NCI-H774 (cell line): ENCODE results near the gene GOLGA6L26.
"Not testable (repeated sequence)": the region's sequence is repeated elsewhere in the genome, so short reads cannot be mapped to it uniquely, and the experiment has no call there.

Experiments used
- DNase-seq: peaks from one replicate; lab custom pipeline; 2025; lab: John Stamatoyannopoulos, UW

Gene GOLGA6L26

DNA sequence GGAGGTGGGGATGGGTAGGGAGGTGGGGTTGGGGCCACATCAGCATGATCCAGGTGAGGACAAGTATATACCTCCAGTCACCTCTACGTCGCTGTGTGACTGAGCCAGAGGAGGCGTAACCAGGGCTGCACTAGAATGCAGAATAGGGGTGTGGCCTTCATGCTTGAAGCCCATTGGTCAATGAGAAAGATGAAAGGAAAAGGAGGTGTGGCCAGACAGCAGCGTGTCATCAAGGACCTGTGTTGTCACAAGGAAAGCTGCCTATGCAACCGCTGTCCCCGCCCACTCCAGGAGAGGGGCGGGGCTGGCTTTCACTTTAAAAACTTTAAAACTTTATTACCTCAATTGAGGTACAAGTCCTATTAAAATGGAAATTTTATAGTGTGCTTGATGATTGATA, at the start of gene GOLGA6L26:
Gene GOLGA6L26 (minus strand): TSS at position 101 of the 400 bp plus-strand sequence. CDS start 61 bp downstream, at position 40.
- not testable (repeated sequence) for DNase-seq

DNA sequence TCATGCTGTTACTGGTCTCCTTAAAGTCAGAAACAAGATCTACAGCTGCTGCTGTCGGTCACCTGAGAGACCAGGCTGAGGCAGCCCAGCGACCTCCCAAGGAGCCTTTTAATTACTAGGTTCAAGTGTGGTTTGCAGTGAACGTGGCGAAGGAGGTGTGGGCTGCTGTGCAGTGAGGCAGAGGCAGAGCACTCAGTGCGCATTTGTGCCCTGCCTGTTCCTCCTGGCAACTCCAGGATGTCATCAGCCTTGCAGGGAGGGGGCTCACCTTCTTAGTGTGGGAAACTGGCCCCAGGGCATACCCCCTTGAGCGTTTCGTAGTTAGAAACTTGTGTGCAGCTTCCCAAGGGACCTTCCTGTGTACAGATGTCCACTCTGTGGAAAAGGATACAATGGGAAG, 47.2 kb upstream of the GOLGA6L26 start:
- DNase-seq = not testable (repeated sequence)

DNA sequence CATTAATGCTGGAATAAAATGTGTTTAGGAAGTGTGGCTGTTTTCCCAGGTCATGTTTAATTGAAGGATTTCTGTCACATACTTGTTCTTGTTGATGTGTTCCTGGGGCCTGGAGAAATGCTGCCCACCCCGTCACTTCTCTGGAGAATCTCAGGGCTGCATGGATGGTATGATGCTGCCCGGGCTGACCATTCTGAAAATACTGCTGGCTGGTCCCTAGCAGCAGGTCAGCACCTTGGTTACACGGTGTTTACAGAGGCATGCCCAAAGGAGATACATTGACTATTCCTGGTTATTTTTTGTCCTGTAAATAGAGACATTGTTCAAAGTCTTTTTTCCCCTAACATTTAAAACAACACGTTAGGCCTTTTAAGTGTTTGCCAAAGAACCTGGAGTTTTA, 46.7 kb upstream of the GOLGA6L26 start:
- DNase-seq = not testable (repeated sequence)

GRCh38 chr15:23378946-23379345, 45.0 kb upstream of the GOLGA6L26 start:
- not testable (repeated sequence) for DNase-seq

DNA sequence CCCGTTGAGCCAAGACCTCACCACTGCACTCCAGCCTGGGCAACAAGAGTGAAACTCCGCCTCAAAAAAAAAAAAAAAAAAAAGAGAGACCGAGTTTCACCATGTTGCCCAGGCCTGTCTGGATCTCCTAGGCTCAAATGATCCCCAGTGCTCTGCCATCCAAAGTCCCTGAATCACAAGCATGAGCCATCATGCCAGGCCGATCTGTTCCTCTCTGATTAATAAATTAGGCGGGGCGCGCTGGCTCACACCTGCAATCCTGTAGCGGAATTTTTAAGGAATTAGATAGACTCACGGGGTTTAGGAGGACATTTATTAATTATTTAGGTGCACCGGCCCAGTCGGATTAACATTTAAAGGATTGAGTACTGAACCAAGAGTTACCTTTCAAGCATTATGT, 40.2 kb upstream of the GOLGA6L26 start:
- not testable (repeated sequence) for DNase-seq

DNA sequence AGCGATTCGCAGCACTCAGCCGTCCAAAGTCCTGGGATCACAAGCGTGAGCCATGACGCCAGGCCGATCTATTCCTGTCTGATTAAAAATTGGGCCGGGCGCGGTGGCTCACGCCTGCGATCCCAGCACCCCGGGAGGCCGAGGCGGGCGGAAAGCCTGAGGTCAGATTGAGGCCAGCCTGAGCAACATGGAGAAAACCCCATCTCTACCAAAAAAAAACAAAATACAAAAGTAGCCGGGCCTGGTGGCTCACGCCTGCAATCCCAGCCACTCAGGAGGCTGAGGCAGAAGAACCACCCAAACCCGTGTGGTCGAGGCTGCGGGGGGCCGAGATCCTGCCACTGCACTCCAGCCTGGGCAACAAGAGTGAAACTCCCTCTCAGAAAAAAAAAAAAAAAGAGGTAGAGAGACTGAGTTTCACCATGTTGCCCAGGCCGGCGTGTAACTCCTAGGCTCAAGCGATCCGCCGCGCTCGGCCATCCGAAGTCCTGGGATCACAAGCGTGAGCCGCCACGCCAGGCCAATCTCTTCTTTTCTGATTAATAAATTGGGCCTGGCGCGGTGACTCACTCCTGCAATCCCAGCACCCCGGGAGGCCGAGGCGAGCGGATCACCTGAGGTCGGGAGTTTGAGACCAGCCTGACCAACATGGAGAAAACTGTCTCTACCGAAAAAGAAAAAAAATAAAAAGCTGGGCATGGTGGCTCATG, 39.0 kb upstream of the GOLGA6L26 start:
- DNase-seq = not testable (repeated sequence)

DNA sequence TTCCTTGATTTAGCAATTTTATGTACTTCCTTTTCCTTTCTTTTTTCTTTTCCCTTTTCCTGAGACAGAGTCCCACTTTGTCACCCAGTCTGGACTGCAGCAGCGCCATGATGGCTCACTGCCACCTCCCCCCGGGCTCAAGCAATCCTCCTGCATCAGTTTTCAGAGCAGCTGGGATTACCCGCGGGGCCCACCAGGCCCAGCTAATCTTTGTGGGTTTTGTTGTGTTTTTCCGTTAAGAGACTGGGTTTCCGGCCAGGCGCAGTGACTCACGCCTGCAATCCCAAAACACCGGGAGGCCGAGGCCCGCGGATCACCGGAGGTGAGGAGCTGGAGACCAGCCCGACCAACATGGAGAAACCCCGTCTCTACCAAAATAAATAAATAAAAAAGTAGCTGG, 38.3 kb upstream of the GOLGA6L26 start:
- DNase-seq = no peak

DNA sequence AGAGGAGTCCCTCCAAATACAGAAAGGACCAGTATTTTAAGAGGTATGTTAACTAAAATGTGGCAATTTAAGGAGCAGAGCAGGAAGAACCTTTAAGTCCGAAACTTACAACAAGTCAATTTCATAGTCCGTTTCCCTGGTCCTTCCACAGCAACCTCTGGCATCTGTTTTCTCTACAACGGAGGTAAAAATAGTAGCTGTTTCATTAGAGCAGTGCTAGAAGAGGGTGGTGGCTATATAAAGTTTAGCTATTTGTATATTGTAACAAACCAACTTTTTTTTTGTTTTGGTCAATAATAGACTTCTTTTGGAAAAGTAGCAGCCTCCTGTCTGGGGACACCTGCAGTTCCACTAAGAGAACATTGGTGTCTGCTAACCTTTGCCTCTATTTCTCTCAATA, 37.9 kb upstream of the GOLGA6L26 start:
- not testable (repeated sequence) for DNase-seq

- DNase-seq = not testable (repeated sequence)
Measured at GRCh38 chr15:23371134-23371533, 37.1 kb upstream of the GOLGA6L26 start.

DNA sequence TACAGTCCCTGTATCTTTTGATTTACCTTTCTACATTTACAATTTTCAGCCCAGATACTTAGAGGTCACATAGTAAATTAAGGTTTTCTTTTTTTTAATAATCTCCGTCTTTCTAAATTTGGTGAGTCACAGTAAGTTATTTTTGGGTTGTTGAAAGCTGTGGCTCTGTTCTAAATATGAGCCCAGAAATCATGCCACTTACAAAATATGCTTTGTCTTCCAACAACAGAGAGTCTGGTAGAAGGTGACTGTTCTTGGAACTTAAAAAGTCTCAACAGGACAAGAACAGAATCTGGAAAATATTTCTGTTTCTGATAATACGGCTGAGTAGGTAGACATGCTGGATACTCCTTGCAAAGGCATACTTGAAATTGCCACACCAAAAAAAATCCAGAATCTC, 36.6 kb upstream of the GOLGA6L26 start:
- no peak for DNase-seq

DNA sequence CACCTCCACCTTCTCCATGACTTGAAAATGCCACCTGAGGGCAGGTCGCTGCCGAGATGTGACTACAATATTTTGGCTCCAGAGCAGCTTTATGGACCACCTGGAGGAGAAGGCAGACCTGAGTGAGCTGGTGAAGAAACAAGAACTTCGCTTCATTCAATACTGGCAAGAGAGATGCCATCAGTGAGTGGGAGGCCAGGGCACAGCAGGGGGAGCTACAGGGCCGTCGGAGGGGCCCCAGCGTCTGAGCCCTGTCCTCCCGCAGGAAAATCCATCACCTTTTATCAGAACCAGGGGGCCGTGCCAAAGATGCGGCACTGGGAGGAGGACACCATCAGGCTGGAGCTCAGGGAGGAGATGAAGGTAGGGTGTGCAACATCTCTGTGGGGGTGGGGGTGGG, 30.3 kb upstream of the GOLGA6L26 start:
- not testable (repeated sequence) for DNase-seq

GRCh38 chr15:23362622-23363021, 28.6 kb upstream of the GOLGA6L26 start:
- DNase-seq = not testable (repeated sequence)

DNA sequence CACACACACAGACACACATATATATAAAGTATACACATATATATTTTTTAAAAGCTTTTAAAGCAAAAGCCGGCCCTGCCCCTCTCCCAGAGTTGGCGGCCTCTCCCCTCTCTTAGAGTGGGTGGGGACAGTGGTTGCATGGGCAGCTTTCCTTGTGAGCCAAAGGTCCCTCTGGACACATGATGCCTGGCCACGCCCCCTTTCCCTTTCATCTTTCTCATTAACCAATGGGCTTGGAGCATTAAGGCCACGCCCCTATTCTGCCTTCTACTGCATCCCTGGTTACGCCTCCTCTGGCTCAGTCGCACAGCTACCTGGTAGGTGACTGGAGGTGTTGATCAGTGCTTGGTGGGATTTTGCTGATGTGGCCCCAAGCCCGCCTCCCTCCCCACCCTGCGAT, 20.5 kb upstream of the GOLGA6L26 start, which contains the start of gene GOLGA8S:
Gene GOLGA8S (plus strand): TSS at position 301 of the 400 bp plus-strand sequence. CDS start 62 bp downstream, at position 363.
- not testable (repeated sequence) for DNase-seq

- not testable (repeated sequence) for DNase-seq
Measured at GRCh38 chr15:23311233-23311632, 22.8 kb downstream of the GOLGA6L26 start.

GRCh38 chr15:23305921-23306320, 28.1 kb downstream of the GOLGA6L26 start:
- DNase-seq = not testable (repeated sequence)

- not testable (repeated sequence) for DNase-seq
Measured at GRCh38 chr15:23304805-23305204, 29.2 kb downstream of the GOLGA6L26 start.

DNA sequence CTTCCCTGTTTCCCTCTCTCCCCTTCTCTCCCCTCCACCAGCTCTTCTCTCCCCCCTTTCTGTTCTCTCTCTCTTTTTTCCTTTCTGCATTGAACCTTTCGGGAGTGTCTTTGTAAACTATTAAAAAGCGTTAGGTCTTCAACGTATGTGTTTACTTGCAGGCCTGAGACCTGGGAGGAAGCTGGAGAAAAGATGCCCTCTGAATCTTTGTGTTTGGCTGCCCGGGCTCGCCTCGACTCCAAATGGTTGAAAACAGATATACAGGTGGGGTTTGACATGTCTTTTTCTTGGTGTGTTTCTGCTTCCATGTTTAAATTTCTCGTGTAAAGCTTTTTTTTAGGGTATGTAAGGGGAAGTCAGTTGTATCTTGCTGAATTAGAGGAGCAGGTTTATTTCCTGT, 29.7 kb downstream of the GOLGA6L26 start:
- not testable (repeated sequence) for DNase-seq

DNA sequence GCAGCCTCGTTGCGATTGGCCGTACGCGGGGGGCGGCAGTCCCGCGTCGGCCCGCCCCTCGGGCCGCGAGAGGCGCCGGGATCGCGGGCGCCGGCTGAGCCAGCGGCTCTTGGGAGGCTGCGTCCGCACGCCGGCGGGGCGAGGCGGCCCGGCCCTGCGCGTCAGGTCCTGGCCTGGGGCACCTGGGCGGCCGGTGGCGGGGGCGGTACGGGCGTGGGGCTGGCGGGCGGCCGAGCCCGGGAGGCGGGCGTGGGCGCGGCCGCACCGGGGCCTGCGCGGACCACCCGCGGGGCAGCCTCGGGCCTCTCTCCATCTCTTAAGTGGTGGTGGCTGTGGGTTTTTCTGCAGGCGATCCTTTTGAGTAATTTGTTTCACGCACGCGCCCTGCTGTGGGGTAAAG, 30.3 kb downstream of the GOLGA6L26 start:
- DNase-seq = not testable (repeated sequence)

- DNase-seq = not testable (repeated sequence)
Measured at GRCh38 chr15:23303246-23303645, 30.8 kb downstream of the GOLGA6L26 start.
